Lower leg skin (tissue), 4 donors: ENCODE data around the gene PNPLA2. TPM values are rescaled to one million over a fixed set of nuclear protein-coding genes. Genes with fewer than 3 reads are reported as not detected.
A peak's percentile ranks its signal among the peaks of the same experiment; 100 is the strongest.

Source experiments
- DNase-seq, 2 donors: peaks; one replicate each; pipeline ENCODE4 v3.0.0-alpha.2; 2019; ENCODE audit warnings: low spot score in 2 of 2
- H3K4me3 ChIP-seq: fragments of 200-600 bp; sonication (generic); 2 replicates; pipeline ENCODE4 v1.5.1; 2017; ENCODE audit warnings: mild to moderate bottlenecking, low read depth; ENCODE audit not compliant: poor library complexity, severe bottlenecking
- POLR2A ChIP-seq, 2 donors: fragments of 450-650 bp; IDR thresholded peaks; one replicate each; pipeline ENCODE4 v1.6.1; 2016 to 2017; ENCODE audit warnings: antibody characterized with exemption in 2 of 2, mild to moderate bottlenecking in 1 of 2, moderate library complexity in 1 of 2
- WGBS, 2 donors: methylation state at CpG; one replicate each; pipeline ENCODE4 v1.1.5; 2018; 5-methylcytosine and 5-hydroxymethylcytosine counted together
- intact Hi-C: fragments of 100-400 bp; cut with DNase I; formaldehyde crosslinking; loops from one replicate; pipeline ENCODE4 v1.15.0; 2023; ENCODE audit warnings: low total_unique reads
- total RNA-seq, 4 donors: library from RNA; depleted of rRNA; stranded (reverse); fragments of >200 nt; gene quantifications; one replicate each; pipeline ENCODE4 v1.1.0, GENCODE V29; 2016
- TF ChIP-seq, protein P1 (sequence below), 3 donors: fragments of 450-650 bp; IDR thresholded peaks; one replicate each; pipeline ENCODE4 v1.5.1; 2016; ENCODE audit warnings: antibody characterized with exemption in 3 of 3, mild to moderate bottlenecking in 3 of 3, moderate library complexity in 2 of 3

The PNPLA2 gene
- total RNA-seq, 4 donors from 2014 or later, result 55.5 to 99.7 (median 72.4) TPM

DNA sequence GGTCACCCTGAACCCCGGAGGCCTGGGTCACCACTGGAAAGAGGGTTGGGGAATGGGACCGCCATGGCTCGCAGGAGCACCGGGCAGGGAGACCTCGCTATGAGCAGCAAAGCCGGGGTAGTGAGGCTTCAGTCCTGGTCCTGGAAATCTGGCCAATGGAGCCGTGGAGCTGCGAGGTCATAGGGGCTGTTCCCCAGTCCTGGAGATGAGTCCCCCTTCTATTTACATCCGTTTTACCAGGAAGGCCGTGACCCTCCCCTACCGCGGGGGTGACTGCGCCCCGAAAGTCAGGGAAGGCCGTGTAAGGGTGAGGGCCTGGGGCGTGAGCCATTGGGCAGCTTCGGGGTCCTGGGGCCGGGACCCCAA lies 14.1 kb upstream of the PNPLA2 start:
- no peak for DNase-seq
- H3K4me3 ChIP-seq, result peak overlapping the region; percentile 30
- intact Hi-C loops, result no loop called here
- TF ChIP-seq, protein P1, sequence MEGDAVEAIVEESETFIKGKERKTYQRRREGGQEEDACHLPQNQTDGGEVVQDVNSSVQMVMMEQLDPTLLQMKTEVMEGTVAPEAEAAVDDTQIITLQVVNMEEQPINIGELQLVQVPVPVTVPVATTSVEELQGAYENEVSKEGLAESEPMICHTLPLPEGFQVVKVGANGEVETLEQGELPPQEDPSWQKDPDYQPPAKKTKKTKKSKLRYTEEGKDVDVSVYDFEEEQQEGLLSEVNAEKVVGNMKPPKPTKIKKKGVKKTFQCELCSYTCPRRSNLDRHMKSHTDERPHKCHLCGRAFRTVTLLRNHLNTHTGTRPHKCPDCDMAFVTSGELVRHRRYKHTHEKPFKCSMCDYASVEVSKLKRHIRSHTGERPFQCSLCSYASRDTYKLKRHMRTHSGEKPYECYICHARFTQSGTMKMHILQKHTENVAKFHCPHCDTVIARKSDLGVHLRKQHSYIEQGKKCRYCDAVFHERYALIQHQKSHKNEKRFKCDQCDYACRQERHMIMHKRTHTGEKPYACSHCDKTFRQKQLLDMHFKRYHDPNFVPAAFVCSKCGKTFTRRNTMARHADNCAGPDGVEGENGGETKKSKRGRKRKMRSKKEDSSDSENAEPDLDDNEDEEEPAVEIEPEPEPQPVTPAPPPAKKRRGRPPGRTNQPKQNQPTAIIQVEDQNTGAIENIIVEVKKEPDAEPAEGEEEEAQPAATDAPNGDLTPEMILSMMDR (IDR thresholded peaks at IDR 0.05), result no peak
- no peak for TF ChIP-seq POLR2A (IDR thresholded peaks at IDR 0.05)
- 4 to 6% methylated on average over 12 of the region's 18 CpGs for WGBS, 2 donors

GRCh38 chr11:808427-809286 lies 10.1 kb upstream of the PNPLA2 start:
- 34 to 36% methylated on average over 29 to 33 of the region's 36 CpGs for WGBS, 2 donors
- no peak for DNase-seq
- H3K4me3 ChIP-seq, result peak overlapping the region; percentile 96
- no peak for TF ChIP-seq POLR2A (IDR thresholded peaks at IDR 0.05)
- TF ChIP-seq, protein P1 (IDR thresholded peaks at IDR 0.05), result no peak
- intact Hi-C loops, result no loop called here

GRCh38 chr11:809287-810039 lies 9.3 kb upstream of the PNPLA2 start, which contains the start of gene RPLP2:
Gene RPLP2 (plus strand): TSS chr11:809967. CDS start chr11:810235, 268 bp downstream.
- TF ChIP-seq, protein P1 (IDR thresholded peaks at IDR 0.05), result no peak
- TF ChIP-seq POLR2A (IDR thresholded peaks at IDR 0.05), result peak in 1 of 2 donors; percentile 87
- intact Hi-C loops, result no loop called here
- H3K4me3 ChIP-seq, result peak within 1 kb of the TSS; percentile 96
- 0 to 1% methylated on average over 24 to 57 of the region's 81 CpGs for WGBS, 2 donors
- peak; percentile 97 to 100 for DNase-seq

- no peak for DNase-seq
- WGBS, 2 donors, result 0 to 3% methylated on average over 17 to 49 of the region's 55 CpGs
- TF ChIP-seq, protein P1 (IDR thresholded peaks at IDR 0.05), result no peak
- TF ChIP-seq POLR2A (IDR thresholded peaks at IDR 0.05), result no peak
- H3K4me3 ChIP-seq, result peak overlapping the region; percentile 96
- intact Hi-C loops, result no loop called here
These were observed 8.6 kb upstream of the PNPLA2 start for GRCh38 chr11:810040-810567.

DNA sequence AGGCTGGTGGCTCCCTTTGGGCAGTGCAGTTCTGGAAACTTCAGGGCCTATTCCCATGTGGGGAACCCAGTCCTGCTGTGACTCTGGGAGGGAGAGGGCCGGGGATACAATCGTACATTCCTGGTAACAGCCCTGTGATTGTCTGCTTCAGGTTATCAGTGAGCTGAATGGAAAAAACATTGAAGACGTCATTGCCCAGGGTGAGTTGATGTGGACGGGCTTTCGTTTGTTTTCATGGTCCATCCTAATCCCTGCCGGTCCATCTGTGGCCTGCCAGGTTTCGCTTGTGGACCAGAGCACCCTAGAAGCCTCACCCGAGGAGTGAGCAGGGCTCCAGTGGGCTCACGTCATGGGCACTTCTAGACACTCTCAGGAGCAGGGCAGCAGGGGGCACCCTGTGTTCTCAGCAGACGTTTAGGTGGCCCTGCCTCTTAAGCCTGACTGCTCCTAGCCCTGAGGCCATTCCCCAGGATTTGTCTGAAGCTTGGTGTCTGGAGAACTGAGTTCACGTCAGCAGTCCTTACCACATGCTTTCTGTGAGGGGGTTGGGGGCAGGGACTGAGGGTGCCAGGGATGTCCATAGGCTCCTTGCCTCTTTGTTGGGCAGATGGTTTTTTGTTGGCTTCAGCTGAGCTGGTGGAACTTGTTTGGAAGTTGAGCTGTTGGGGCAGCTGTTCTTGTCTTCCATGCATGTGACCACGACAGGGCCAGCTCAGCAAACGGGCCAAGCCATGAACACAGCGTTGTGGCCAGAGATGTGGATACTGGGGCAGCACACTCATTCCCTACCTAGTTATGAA lies 7.1 kb upstream of the PNPLA2 start:
- 66 to 69% methylated on average over 14 of the region's 14 CpGs for WGBS, 2 donors
- no peak for DNase-seq
- intact Hi-C loops, result no loop called here
- H3K4me3 ChIP-seq, result no peak overlapping the region
- TF ChIP-seq, protein P1 (IDR thresholded peaks at IDR 0.05), result no peak
- TF ChIP-seq POLR2A (IDR thresholded peaks at IDR 0.05), result no peak
